Choroid plexus epithelial cell (primary cell): ENCODE measurements around the gene SH3GL3.
A peak's percentile ranks its signal among the peaks of the same experiment; 100 is the strongest.

Experiments used
- DNase-seq: peaks from one replicate; pipeline ENCODE4 v3.0.0-alpha.2; 2010; ENCODE audit warnings: low read depth
- H3K4me3 ChIP-seq: 2 replicates; pipeline ENCODE4 v1.5.1; 2011; ENCODE audit warnings: low read depth, mild to moderate bottlenecking, control low read depth, low read length, moderate library complexity
- TF ChIP-seq, protein P1 (sequence below): conservative IDR thresholded peaks from 2 replicates; pipeline ENCODE4 v1.5.1; 2011; ENCODE audit warnings: low read depth, mild to moderate bottlenecking, control low read depth, inconsistent platforms, low read length, moderate library complexity

SH3GL3 gene

DNA sequence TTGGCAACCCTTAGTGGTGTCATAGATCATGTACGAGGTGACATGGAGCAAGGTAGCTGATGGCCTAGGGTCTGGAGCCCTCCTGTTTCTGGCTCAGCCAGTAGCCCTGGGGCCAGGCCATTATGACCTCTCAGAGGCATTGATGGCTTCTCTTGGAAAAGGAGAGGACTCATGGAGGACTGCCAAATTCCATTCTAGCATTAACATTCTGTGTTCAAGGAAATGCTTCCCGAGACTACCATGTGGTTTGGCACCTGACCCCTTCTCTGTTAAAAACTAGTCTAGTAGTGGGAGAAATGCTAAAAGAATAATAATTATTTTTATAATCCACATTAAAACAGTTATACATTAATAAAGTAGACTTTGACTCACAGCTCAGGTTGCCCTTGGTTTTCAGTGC is 166.6 kb downstream of the SH3GL3 start:
- peak; percentile 59 for DNase-seq
- H3K4me3 ChIP-seq: no peak overlapping the region
- TF ChIP-seq, protein P1, sequence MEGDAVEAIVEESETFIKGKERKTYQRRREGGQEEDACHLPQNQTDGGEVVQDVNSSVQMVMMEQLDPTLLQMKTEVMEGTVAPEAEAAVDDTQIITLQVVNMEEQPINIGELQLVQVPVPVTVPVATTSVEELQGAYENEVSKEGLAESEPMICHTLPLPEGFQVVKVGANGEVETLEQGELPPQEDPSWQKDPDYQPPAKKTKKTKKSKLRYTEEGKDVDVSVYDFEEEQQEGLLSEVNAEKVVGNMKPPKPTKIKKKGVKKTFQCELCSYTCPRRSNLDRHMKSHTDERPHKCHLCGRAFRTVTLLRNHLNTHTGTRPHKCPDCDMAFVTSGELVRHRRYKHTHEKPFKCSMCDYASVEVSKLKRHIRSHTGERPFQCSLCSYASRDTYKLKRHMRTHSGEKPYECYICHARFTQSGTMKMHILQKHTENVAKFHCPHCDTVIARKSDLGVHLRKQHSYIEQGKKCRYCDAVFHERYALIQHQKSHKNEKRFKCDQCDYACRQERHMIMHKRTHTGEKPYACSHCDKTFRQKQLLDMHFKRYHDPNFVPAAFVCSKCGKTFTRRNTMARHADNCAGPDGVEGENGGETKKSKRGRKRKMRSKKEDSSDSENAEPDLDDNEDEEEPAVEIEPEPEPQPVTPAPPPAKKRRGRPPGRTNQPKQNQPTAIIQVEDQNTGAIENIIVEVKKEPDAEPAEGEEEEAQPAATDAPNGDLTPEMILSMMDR: no peak

DNA sequence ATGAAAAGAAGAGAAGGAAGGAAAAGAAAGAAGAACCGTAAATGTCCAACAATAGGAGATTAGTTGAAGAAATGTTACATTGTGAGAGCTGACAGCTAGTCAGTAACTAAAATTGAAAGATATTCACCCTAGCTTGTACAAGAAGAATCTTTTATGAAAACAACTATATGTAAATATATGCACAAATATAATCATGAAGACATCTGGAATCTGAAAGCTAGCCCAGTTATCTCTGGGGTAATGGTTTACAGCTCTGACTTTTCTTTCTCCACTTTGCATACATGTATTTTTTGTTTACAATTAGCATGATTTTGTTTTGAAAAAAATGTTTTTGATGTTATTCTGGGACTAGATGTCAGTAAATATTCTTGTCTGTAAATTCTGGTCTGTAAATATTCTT is 169.7 kb downstream of the SH3GL3 start:
- no peak overlapping the region for H3K4me3 ChIP-seq

DNA sequence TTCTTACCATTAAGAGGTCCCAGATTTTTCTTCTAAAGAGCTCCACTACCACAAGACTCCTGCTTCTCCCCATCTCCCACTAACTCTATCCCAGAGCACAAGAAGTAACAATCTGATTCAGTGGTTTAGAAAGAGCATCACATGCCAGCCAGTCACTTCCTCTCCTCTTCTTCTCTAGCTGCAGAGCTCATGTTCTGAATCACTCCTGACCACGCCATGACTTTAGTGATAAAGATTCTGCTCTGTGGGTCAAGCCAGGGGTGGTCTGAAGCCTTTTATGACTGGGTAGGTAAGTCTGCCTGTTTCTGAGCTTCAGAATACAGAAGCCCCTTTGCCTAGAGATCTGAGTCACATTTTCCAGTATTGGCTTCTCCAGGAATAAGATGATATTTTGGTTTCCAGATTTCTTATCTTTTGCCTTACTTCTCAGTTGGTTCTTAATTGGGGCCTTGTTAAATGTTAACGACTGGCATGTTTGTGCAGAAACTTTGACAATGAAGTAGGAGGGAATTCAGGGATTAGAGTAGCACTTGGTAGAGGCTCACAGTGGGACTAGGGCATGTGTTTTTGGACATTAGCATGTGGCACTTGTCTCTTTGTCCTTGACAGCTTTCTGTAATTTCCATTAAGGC is 179.1 kb downstream of the SH3GL3 start:
- peak; percentile 63 for DNase-seq
- TF ChIP-seq, protein P1: no peak

More for the DNA sequence above, 169.7 kb downstream of the SH3GL3 start:
- DNase-seq: no peak
- TF ChIP-seq, protein P1: no peak

DNA sequence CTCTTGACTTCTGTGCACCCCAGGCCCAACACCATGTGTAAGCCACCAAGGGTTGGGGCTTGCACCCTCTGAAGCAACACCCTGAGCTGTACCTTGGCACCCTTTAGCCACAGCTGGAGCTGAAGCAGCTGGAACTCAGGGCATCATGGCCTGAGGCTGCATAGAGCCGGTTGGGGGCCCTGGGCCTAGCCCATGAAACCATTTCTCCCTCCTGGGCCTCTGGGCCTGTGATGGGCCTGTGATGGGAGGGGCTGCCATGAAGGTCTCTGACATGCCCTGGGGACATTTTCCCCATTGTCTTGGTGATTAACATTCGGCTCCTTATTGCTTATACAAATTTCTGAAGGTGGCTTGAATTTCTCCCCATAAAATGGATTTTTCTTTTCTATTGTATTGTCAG is 184.4 kb downstream of the SH3GL3 start:
- H3K4me3 ChIP-seq: no peak overlapping the region
- no peak for DNase-seq
- TF ChIP-seq, protein P1: no peak

More for the DNA sequence above, 179.1 kb downstream of the SH3GL3 start:
- no peak overlapping the region for H3K4me3 ChIP-seq

DNA sequence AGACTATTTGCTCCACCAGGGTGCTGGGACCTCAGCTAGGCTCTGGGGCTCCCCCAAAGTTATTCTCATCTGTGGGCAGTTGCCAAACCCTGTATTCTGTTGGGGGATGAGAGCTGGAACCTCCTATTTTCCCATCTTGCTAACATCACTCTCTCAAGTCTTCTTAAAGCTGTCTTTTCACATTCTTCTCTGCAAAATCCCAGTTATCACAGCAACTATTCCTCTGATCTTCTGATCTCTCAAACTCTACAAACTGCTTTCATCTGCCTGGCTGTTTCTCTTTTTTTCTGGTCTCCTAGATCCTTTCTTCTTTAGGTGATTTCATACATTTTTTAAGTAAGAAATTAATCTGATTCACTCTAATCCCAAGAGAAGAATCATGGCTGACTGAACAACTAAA is 196.1 kb downstream of the SH3GL3 start:
- no peak for DNase-seq
- TF ChIP-seq, protein P1: no peak
- H3K4me3 ChIP-seq: no peak overlapping the region

DNA sequence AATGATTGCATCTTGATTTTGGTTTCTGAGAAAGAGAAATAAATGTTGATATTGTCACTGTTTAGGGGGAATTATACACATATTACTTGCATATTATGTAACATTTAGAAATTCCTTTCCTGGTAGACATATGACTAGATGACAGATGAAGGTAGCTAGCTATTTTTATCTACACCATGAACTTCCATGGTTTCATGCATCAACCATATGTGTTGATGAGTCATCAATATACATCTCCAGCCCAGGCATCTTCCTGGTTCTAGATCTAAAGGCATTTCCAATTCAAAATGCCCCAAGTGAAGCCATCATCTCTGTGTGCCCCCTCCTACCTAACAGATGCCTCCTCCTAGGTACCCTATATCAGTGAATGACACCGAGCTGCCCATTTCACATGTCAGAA is 197.3 kb downstream of the SH3GL3 start:
- no peak overlapping the region for H3K4me3 ChIP-seq
- TF ChIP-seq, protein P1: no peak
- no peak for DNase-seq

DNA sequence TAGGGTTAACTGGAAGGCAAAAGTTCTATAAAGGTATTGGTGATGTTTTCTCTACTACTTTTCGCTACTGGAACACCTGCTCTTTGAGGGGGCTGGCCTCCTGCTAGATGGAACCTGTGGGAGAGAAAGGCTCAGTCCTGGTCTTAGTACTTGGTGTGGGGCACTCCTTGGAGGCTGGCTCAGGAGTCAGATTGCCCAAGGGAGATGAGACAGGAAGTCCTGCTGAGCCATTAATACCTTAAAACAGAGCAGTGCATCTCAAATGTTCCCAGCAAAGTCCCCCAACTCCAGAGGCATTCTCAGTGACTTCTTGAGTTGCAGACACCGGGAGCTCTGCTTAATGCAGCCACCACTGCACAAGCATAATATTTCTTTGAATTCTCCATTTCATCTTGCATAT is 203.7 kb downstream of the SH3GL3 start:
- DNase-seq: no peak
- no peak overlapping the region for H3K4me3 ChIP-seq
- TF ChIP-seq, protein P1: no peak
